ENCODE measurements around the gene TNIP1.

DNA sequence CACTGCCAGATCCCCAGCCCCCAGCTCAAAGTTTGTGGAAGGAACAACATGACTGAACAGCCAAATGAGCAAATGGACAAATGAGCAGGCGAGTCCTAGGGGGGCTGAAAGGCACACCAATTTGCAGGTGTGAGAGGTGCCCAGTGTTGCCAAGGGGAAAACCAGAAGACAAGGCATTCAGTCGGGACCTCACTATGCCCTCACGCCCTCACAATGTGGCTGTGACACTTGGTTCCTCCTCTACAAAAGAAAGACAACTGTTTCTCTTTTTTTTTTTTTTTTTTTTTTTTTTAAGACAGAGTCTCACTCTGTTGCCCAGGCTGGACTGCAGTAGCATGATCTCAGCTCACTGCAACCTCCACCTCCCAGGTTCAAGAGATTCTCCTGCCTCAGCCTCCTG is 28.0 kb downstream of the TNIP1 start:
- TF ChIP-seq, protein P1, sequence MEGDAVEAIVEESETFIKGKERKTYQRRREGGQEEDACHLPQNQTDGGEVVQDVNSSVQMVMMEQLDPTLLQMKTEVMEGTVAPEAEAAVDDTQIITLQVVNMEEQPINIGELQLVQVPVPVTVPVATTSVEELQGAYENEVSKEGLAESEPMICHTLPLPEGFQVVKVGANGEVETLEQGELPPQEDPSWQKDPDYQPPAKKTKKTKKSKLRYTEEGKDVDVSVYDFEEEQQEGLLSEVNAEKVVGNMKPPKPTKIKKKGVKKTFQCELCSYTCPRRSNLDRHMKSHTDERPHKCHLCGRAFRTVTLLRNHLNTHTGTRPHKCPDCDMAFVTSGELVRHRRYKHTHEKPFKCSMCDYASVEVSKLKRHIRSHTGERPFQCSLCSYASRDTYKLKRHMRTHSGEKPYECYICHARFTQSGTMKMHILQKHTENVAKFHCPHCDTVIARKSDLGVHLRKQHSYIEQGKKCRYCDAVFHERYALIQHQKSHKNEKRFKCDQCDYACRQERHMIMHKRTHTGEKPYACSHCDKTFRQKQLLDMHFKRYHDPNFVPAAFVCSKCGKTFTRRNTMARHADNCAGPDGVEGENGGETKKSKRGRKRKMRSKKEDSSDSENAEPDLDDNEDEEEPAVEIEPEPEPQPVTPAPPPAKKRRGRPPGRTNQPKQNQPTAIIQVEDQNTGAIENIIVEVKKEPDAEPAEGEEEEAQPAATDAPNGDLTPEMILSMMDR (conservative IDR thresholded peaks at IDR 0.05 in 1 of 2, IDR thresholded peaks at IDR 0.05 in 1 of 2; ENCODE audit: extremely low read depth in 1 of 2, insufficient read depth in 1 of 2, low read depth in 1 of 2, low read length in 2 of 2) = no peak
- TF ChIP-seq EZH2 (IDR thresholded peaks at IDR 0.05; ENCODE audit: borderline replicate concordance, low read length) = no peak
